GM12878 (cell line): Measurements from ENCODE around the gene FOXRED2. TPM values are rescaled to one million over a fixed set of nuclear protein-coding genes. Genes with fewer than 3 reads are reported as not detected.
A peak's percentile ranks its signal among the peaks of the same experiment; 100 is the strongest.

ENCODE experiments used
- CEBPB ChIP-seq, 2 experiments: fragments of 150-350 bp in 1 of 2; IDR thresholded peaks; 2 replicates each; pipeline ENCODE4 v1.6.1; 2012 to 2014; ENCODE audit warnings: low read depth in 2 of 2, low read length in 2 of 2, borderline replicate concordance in 1 of 2, inconsistent platforms in 1 of 2
- DPF2 ChIP-seq: fragments of 450-650 bp; IDR thresholded peaks from 2 replicates; pipeline ENCODE4 v1.6.1; 2017; ENCODE audit warnings: mild to moderate bottlenecking
- EZH2 ChIP-seq: IDR thresholded peaks from 2 replicates; pipeline ENCODE4 v1.6.1; 2012; ENCODE audit warnings: low read depth, mild to moderate bottlenecking, control low read depth, inconsistent platforms, low read length, borderline replicate concordance; ENCODE audit not compliant: control insufficient read depth
- FOS ChIP-seq: IDR thresholded peaks from 3 replicates; pipeline ENCODE4 v1.6.1; 2011; ENCODE audit warnings: borderline replicate concordance; ENCODE audit not compliant: insufficient read length; ENCODE audit errors: extremely low read depth
- HCFC1 ChIP-seq: fragments of 150-350 bp; IDR thresholded peaks from 2 replicates; pipeline ENCODE4 v1.6.1; 2014; ENCODE audit warnings: low read length
- IKZF2 ChIP-seq, 2 experiments: fragments of 450-650 bp; IDR thresholded peaks; 2 replicates each; pipeline ENCODE4 v1.6.1; 2017; ENCODE audit warnings: mild to moderate bottlenecking in 2 of 2, moderate library complexity in 2 of 2
- KLF5 ChIP-seq: fragments of 450-650 bp; IDR thresholded peaks from 2 replicates; pipeline ENCODE4 v1.6.1; 2014; ENCODE audit warnings: mild to moderate bottlenecking; ENCODE audit not compliant: partially characterized antibody
- MTA3 ChIP-seq: IDR thresholded peaks from 2 replicates; pipeline ENCODE4 v1.6.1; 2012; ENCODE audit warnings: low read length, inconsistent platforms, borderline replicate concordance
- POLR2AphosphoS2 ChIP-seq: IDR thresholded peaks from 2 replicates; pipeline ENCODE4 v1.6.1; 2011; ENCODE audit warnings: low read depth, mild to moderate bottlenecking, low read length, improper control_type of control experiment, moderate library complexity
- RB1 ChIP-seq: fragments of 450-650 bp; formaldehyde crosslinking; IDR thresholded peaks from 2 replicates; pipeline ENCODE4 v1.6.1; 2017; ENCODE audit warnings: mild to moderate bottlenecking, borderline replicate concordance
- SKIL ChIP-seq: fragments of 450-650 bp; IDR thresholded peaks from 2 replicates; pipeline ENCODE4 v1.6.1; 2017; ENCODE audit warnings: mild to moderate bottlenecking, low read depth, inconsistent platforms; ENCODE audit not compliant: poor library complexity, severe bottlenecking
- SP1 ChIP-seq: IDR thresholded peaks from one replicate; pipeline ENCODE4 v1.6.1; 2011; ENCODE audit warnings: low read depth, low read length
- SREBF1 ChIP-seq: IDR thresholded peaks from 2 replicates; pipeline ENCODE4 v1.6.1; 2012; ENCODE audit warnings: mild to moderate bottlenecking, low read length
- SRF ChIP-seq, 2 experiments: IDR thresholded peaks; 2 replicates each; pipeline ENCODE4 v1.6.1; 2011; ENCODE audit warnings: low read depth in 2 of 2, low read length in 2 of 2, mild to moderate bottlenecking in 1 of 2, moderate library complexity in 1 of 2
- TBL1XR1 ChIP-seq: IDR thresholded peaks from 2 replicates; pipeline ENCODE4 v1.6.1; 2012; ENCODE audit warnings: low read depth, low read length, improper control_type of control experiment
- ZBTB40 ChIP-seq: fragments of 450-650 bp; IDR thresholded peaks from 2 replicates; pipeline ENCODE4 v1.6.1; 2016; ENCODE audit warnings: mild to moderate bottlenecking, moderate library complexity, borderline replicate concordance
- ZNF24 ChIP-seq: fragments of 450-650 bp; IDR thresholded peaks from 2 replicates; pipeline ENCODE4 v1.6.1; 2017; ENCODE audit warnings: antibody characterized with exemption, mild to moderate bottlenecking
- polyA plus RNA-seq, 11 experiments: library from polyadenylated mRNA; depleted of rRNA in 4 of 11; unstranded in 6 of 11; stranded (reverse) in 5 of 11; fragments of >200 nt; fragmentation: Nextera tagmentation in 4 of 11; fragmentation: Illumina TruSeq in 1 of 11; extraction: Ambion mirVana in 4 of 11; extraction: Trizol in 1 of 11; gene quantifications; 1 replicate in 1 of 11; 2 replicates in 10 of 11; pipeline versions ENCODE4 v1.2.1 to v1.2.3, GENCODE V29; 2011 to 2016; ENCODE audit warnings: inconsistent platforms in 2 of 11, missing spikeins in 2 of 11, low read depth in 1 of 11
- total RNA-seq, 4 experiments: library from RNA; depleted of rRNA in 3 of 4; stranded (reverse); fragments of >200 nt in 3 of 4; fragmentation: Illumina TruSeq in 1 of 4; extraction: Trizol in 1 of 4; gene quantifications; 2 replicates each; pipeline versions ENCODE4 v1.2.1 to v1.2.3, GENCODE V29; 2013 to 2021
- TF ChIP-seq, protein P1 (sequence below): IDR thresholded peaks from 2 replicates; pipeline ENCODE4 v1.6.1; 2011; ENCODE audit warnings: low read depth, mild to moderate bottlenecking, low read length, moderate library complexity, borderline replicate concordance; ENCODE audit errors: extremely low read depth
- TF ChIP-seq, protein P2 (sequence below): fragments of 450-650 bp; IDR thresholded peaks from 2 replicates; pipeline ENCODE4 v1.6.1; 2017; ENCODE audit warnings: low read depth, mild to moderate bottlenecking, moderate library complexity
- TF ChIP-seq, protein P3 (sequence below): fragments of 450-650 bp; IDR thresholded peaks from 2 replicates; pipeline ENCODE4 v1.6.1; 2016; ENCODE audit warnings: mild to moderate bottlenecking

FOXRED2 gene
- total and polyA plus RNA-seq, 10 of the 15 experiments (the other 5 are each of a cell fraction or from before 2014, with no cell fraction given): 1.8 to 28.8 (median 7.6) TPM

DNA sequence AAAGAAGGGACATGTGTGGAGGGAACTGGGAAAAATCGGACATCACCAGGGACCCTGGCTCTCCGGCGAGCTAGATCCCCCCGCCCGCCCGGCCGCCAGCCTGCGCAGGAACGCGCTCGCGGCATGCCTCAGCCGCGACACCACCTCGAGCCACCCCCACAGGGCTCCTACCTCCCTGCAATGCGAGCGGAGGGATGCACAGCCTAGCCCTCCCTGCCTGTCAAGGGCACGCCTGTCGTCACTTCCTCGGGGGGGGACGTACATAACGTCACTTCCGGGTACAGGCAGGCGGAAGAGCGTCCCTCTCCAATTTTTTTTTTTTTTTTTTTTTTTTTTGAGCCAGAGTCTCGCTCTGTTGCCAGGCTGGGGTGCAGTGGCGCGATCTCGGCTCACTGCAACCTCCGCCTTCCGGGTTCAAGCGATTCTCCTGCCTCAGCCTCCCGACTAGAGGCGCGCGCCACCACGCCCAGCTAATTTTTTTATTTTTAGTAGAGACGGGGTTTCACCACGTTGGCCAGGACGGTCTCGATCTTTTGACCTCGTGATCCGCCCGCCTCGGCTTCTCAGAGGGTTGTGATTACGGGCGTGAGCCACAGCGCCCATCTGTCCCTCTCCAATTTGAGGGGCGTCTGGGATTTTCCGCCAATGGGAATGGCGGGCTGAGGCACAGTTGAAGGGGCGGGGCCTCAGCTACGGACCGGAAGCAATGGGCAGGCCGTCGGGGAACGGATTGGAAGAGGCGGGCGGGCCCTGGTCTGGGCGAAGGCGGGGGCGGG is 25.3 kb downstream of the FOXRED2 start, which contains the start of gene TXN2 (continued):
- TF ChIP-seq SKIL: no peak
- TF ChIP-seq HCFC1: no peak; the same call in 1 of the 2 replicates
- 0 out of 4 replicates have a peak, but pooled peaks of 1 of the 2 experiments have one; percentile 42 for TF ChIP-seq SRF (IDR thresholded peaks at IDR 0.05; ENCODE audit: low read depth in 2 of 2, low read length in 2 of 2)
- TF ChIP-seq ZNF24: no peak
- TF ChIP-seq MTA3: no peak
- TF ChIP-seq DPF2: peak; percentile 57
- peak; percentile 96 for TF ChIP-seq ZBTB40
- TF ChIP-seq FOS: no peak
- no peak for TF ChIP-seq EZH2
- peak; percentile 70 for TF ChIP-seq KLF5
- TF ChIP-seq, protein P1, sequence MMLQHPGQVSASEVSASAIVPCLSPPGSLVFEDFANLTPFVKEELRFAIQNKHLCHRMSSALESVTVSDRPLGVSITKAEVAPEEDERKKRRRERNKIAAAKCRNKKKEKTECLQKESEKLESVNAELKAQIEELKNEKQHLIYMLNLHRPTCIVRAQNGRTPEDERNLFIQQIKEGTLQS: no peak
- TF ChIP-seq RB1: peak; percentile 40; the same call in 1 of the 2 replicates
- TF ChIP-seq SP1: peak; percentile 9
- TF ChIP-seq CEBPB (IDR thresholded peaks at IDR 0.05; ENCODE audit: borderline replicate concordance in 1 of 2, low read depth in 2 of 2, low read length in 2 of 2): no peak
- TF ChIP-seq POLR2AphosphoS2: peak; percentile 97
- peak; percentile 64 to 67 for TF ChIP-seq IKZF2 (IDR thresholded peaks at IDR 0.05)
- TF ChIP-seq, protein P2, sequence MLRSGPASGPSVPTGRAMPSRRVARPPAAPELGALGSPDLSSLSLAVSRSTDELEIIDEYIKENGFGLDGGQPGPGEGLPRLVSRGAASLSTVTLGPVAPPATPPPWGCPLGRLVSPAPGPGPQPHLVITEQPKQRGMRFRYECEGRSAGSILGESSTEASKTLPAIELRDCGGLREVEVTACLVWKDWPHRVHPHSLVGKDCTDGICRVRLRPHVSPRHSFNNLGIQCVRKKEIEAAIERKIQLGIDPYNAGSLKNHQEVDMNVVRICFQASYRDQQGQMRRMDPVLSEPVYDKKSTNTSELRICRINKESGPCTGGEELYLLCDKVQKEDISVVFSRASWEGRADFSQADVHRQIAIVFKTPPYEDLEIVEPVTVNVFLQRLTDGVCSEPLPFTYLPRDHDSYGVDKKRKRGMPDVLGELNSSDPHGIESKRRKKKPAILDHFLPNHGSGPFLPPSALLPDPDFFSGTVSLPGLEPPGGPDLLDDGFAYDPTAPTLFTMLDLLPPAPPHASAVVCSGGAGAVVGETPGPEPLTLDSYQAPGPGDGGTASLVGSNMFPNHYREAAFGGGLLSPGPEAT: peak; percentile 97
- TF ChIP-seq SREBF1: no peak
- no peak for TF ChIP-seq TBL1XR1
- TF ChIP-seq, protein P3, sequence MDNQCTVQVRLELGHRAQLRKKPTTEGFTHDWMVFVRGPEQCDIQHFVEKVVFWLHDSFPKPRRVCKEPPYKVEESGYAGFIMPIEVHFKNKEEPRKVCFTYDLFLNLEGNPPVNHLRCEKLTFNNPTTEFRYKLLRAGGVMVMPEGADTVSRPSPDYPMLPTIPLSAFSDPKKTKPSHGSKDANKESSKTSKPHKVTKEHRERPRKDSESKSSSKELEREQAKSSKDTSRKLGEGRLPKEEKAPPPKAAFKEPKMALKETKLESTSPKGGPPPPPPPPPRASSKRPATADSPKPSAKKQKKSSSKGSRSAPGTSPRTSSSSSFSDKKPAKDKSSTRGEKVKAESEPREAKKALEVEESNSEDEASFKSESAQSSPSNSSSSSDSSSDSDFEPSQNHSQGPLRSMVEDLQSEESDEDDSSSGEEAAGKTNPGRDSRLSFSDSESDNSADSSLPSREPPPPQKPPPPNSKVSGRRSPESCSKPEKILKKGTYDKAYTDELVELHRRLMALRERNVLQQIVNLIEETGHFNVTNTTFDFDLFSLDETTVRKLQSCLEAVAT: peak; percentile 17; the same call in 1 of the 2 replicates
